C4-2B (cell line): ENCODE measurements around the gene SKI.

Experiments used
- H3K27ac ChIP-seq: fragments of 450-650 bp; 2 replicates; pipeline ENCODE4 v1.5.1; 2017
- CTCF ChIP-seq: fragments of 450-650 bp; conservative IDR thresholded peaks from 2 replicates; pipeline ENCODE4 v1.5.1; 2017; ENCODE audit warnings: mild to moderate bottlenecking
- ZFX ChIP-seq: fragments of 450-650 bp; IDR thresholded peaks from 2 replicates; pipeline ENCODE4 v1.6.1; 2017

SKI gene

GRCh38 chr1:2336499-2336898, 108.4 kb downstream of the SKI start:
- H3K27ac ChIP-seq = no peak overlapping the region
- TF ChIP-seq ZFX = no peak
- no peak for TF ChIP-seq CTCF

- no peak for TF ChIP-seq CTCF
- no peak for TF ChIP-seq ZFX
- no peak overlapping the region for H3K27ac ChIP-seq
Observed at GRCh38 chr1:2337081-2337480, 109.0 kb downstream of the SKI start.

- no peak for TF ChIP-seq ZFX
- no peak for TF ChIP-seq CTCF
- no peak overlapping the region for H3K27ac ChIP-seq
Observed at GRCh38 chr1:2337501-2337900, 109.4 kb downstream of the SKI start.

GRCh38 chr1:2339206-2340085, 111.3 kb downstream of the SKI start:
- H3K27ac ChIP-seq = no peak overlapping the region
- TF ChIP-seq CTCF (no peak), ZFX (no peak)

GRCh38 chr1:2340086-2340917, 112.2 kb downstream of the SKI start:
- no peak for TF ChIP-seq ZFX
- TF ChIP-seq CTCF = no peak
- H3K27ac ChIP-seq = no peak overlapping the region

- H3K27ac ChIP-seq = no peak overlapping the region
- TF ChIP-seq ZFX (no peak), CTCF (no peak)
Observed at GRCh38 chr1:2340918-2341254, 112.8 kb downstream of the SKI start.
